Inflammatory macrophage (primary cell): ENCODE results near the gene ARTN.

Experiments
- DNase-seq, 2 donors: peaks; one replicate each; pipeline ENCODE4 v3.0.0-alpha.2; 2020 to 2022

Gene ARTN

GRCh38 chr1:43986712-43987111, 53.1 kb downstream of the ARTN start:
- no peak for DNase-seq
